SK-N-SH (cell line): ENCODE data around the gene BTG3.

ENCODE experiments used
- CTCF ChIP-seq: fragments of 200-600 bp; sonication (generic); IDR thresholded peaks from 2 replicates; pipeline ENCODE4 v1.6.1; 2017; ENCODE audit warnings: antibody characterized with exemption, mild to moderate bottlenecking, moderate library complexity
- FOXJ3 ChIP-seq: sonication (generic); formaldehyde crosslinking; IDR thresholded peaks from 2 replicates; pipeline ENCODE4 v1.5.1; 2020; ENCODE audit warnings: mild to moderate bottlenecking, missing genetic modification reagents
- FOXM1 ChIP-seq: IDR thresholded peaks from 2 replicates; pipeline ENCODE4 v1.4.0; 2012; ENCODE audit warnings: low read depth, mild to moderate bottlenecking
- MAX ChIP-seq: IDR thresholded peaks from 2 replicates; pipeline ENCODE4 v1.4.0; 2012; ENCODE audit warnings: low read depth
- YY1 ChIP-seq: IDR thresholded peaks from 2 replicates; pipeline ENCODE4 v1.4.0; 2012; ENCODE audit warnings: low read depth, mild to moderate bottlenecking

GRCh38 chr21:17640821-17641220, 28.1 kb upstream of the BTG3 start:
- no peak for TF ChIP-seq CTCF
- no peak for TF ChIP-seq YY1
- TF ChIP-seq MAX, result no peak
- no peak for TF ChIP-seq FOXJ3 (CRISPR knock-in tag)
- no peak for TF ChIP-seq FOXM1
